Mammary epithelial cell (primary cell): Measurements from ENCODE around the gene BRME1.

Experiments
- CTCF ChIP-seq, 2 donors: IDR thresholded peaks in 1 of 2; conservative IDR thresholded peaks in 1 of 2; 2 replicates each; pipeline ENCODE4 v1.5.1; 2011 to 2012; ENCODE audit warnings: inconsistent platforms in 2 of 2, low read length in 2 of 2, mild to moderate bottlenecking in 2 of 2, control low read depth in 1 of 2, low read depth in 1 of 2; ENCODE audit not compliant: insufficient read depth in 1 of 2; ENCODE audit errors: extremely low read depth in 1 of 2
- EZH2 ChIP-seq: IDR thresholded peaks from 2 replicates; pipeline ENCODE4 v1.6.1; 2012; ENCODE audit warnings: low read length, inconsistent platforms, borderline replicate concordance

- TF ChIP-seq CTCF (conservative IDR thresholded peaks at IDR 0.05 in 1 of 2, IDR thresholded peaks at IDR 0.05 in 1 of 2; ENCODE audit: extremely low read depth in 1 of 2, insufficient read depth in 1 of 2, low read depth in 1 of 2, low read length in 2 of 2) (no peak), EZH2 (no peak)
Observed at GRCh38 chr19:13937479-13938300, 31.8 kb upstream of the BRME1 start.
